HL-60 (cell line): Measurements from ENCODE around the gene KCNQ1.

Experiments
- DNase-seq, 2 experiments: peaks; one replicate each; pipeline ENCODE4 v3.0.0-alpha.2; 2010 to 2020; ENCODE audit warnings: low read depth in 1 of 2, low spot score in 1 of 2
- H3K27ac ChIP-seq: fragments of 250-450 bp; sonication (Bioruptor Pico); replicated peaks from 2 replicates; pipeline ENCODE4 v1.5.1; 2020; ENCODE audit warnings: mild to moderate bottlenecking, moderate library complexity
- H3K27me3 ChIP-seq: fragments of 250-450 bp; sonication (Bioruptor Pico); 2 replicates; pipeline ENCODE4 v1.5.1; 2021; ENCODE audit warnings: mild to moderate bottlenecking, moderate library complexity; ENCODE audit not compliant: insufficient read depth, poor library complexity, severe bottlenecking
- H3K4me3 ChIP-seq: replicated peaks from 2 replicates; pipeline ENCODE4 v1.5.1; 2011; ENCODE audit warnings: mild to moderate bottlenecking, control low read depth, low read length; ENCODE audit not compliant: insufficient read depth
- GABPA ChIP-seq: IDR thresholded peaks from 2 replicates; pipeline ENCODE4 v1.6.1; 2012; ENCODE audit warnings: low read depth
- POLR2AphosphoS5 ChIP-seq: IDR thresholded peaks from 2 replicates; pipeline ENCODE4 v1.6.1; 2012; ENCODE audit warnings: low read depth
- SPI1 ChIP-seq: IDR thresholded peaks from 2 replicates; pipeline ENCODE4 v1.6.1; 2012; ENCODE audit warnings: low read depth, mild to moderate bottlenecking, borderline replicate concordance
- TF ChIP-seq, protein P1 (sequence below): IDR thresholded peaks from 2 replicates; pipeline ENCODE4 v1.6.1; 2012; ENCODE audit warnings: low read depth; ENCODE audit not compliant: insufficient replicate concordance
- TF ChIP-seq, protein P2 (sequence below): IDR thresholded peaks from one replicate; pipeline ENCODE4 v1.5.1; 2011; ENCODE audit warnings: low read length, control low read depth, inconsistent platforms; ENCODE audit not compliant: insufficient read depth

The KCNQ1 gene

DNA sequence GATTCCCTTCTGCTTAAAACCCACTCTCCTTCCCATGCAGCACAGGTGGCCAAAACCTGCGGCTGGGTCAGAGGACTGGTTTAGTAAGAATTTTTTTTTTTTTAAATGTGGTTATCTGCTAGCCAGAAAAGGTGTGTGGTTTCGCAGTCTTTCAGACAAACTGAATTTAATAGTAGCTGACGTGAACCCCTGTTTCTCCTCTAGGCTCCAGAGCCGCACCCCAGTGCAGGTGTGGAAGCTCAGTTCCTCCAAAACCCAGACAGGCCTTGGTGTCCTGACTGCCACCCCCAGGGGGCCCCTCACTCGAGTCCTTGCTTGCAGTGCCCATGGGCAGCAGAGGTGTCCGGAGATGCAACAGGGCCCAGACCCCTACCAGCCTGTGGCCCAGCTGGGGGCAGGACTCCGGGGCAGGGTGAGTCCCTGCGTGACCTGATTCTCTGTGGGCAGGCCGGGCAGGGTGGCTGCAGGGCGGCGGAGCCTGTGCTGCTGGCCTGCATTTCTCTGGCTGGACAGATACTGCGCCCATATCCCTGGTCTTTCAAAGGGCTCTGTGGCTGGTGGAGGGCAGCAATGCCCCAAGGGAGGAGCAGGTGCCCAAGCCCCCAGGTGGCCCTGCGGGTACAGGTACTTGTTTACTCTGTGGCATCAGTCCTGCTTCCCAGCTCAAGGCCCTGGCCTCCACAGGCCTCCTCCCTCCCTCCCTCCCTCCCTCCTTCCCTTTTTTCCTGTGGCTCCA lies 15.2 kb downstream of the KCNQ1 start:
- TF ChIP-seq SPI1 (no peak), GABPA (no peak), POLR2AphosphoS5 (no peak)
- TF ChIP-seq, protein P1, sequence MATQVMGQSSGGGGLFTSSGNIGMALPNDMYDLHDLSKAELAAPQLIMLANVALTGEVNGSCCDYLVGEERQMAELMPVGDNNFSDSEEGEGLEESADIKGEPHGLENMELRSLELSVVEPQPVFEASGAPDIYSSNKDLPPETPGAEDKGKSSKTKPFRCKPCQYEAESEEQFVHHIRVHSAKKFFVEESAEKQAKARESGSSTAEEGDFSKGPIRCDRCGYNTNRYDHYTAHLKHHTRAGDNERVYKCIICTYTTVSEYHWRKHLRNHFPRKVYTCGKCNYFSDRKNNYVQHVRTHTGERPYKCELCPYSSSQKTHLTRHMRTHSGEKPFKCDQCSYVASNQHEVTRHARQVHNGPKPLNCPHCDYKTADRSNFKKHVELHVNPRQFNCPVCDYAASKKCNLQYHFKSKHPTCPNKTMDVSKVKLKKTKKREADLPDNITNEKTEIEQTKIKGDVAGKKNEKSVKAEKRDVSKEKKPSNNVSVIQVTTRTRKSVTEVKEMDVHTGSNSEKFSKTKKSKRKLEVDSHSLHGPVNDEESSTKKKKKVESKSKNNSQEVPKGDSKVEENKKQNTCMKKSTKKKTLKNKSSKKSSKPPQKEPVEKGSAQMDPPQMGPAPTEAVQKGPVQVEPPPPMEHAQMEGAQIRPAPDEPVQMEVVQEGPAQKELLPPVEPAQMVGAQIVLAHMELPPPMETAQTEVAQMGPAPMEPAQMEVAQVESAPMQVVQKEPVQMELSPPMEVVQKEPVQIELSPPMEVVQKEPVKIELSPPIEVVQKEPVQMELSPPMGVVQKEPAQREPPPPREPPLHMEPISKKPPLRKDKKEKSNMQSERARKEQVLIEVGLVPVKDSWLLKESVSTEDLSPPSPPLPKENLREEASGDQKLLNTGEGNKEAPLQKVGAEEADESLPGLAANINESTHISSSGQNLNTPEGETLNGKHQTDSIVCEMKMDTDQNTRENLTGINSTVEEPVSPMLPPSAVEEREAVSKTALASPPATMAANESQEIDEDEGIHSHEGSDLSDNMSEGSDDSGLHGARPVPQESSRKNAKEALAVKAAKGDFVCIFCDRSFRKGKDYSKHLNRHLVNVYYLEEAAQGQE: no peak
- TF ChIP-seq, protein P2, sequence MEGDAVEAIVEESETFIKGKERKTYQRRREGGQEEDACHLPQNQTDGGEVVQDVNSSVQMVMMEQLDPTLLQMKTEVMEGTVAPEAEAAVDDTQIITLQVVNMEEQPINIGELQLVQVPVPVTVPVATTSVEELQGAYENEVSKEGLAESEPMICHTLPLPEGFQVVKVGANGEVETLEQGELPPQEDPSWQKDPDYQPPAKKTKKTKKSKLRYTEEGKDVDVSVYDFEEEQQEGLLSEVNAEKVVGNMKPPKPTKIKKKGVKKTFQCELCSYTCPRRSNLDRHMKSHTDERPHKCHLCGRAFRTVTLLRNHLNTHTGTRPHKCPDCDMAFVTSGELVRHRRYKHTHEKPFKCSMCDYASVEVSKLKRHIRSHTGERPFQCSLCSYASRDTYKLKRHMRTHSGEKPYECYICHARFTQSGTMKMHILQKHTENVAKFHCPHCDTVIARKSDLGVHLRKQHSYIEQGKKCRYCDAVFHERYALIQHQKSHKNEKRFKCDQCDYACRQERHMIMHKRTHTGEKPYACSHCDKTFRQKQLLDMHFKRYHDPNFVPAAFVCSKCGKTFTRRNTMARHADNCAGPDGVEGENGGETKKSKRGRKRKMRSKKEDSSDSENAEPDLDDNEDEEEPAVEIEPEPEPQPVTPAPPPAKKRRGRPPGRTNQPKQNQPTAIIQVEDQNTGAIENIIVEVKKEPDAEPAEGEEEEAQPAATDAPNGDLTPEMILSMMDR: no peak
- no peak overlapping the region for H3K27ac ChIP-seq

DNA sequence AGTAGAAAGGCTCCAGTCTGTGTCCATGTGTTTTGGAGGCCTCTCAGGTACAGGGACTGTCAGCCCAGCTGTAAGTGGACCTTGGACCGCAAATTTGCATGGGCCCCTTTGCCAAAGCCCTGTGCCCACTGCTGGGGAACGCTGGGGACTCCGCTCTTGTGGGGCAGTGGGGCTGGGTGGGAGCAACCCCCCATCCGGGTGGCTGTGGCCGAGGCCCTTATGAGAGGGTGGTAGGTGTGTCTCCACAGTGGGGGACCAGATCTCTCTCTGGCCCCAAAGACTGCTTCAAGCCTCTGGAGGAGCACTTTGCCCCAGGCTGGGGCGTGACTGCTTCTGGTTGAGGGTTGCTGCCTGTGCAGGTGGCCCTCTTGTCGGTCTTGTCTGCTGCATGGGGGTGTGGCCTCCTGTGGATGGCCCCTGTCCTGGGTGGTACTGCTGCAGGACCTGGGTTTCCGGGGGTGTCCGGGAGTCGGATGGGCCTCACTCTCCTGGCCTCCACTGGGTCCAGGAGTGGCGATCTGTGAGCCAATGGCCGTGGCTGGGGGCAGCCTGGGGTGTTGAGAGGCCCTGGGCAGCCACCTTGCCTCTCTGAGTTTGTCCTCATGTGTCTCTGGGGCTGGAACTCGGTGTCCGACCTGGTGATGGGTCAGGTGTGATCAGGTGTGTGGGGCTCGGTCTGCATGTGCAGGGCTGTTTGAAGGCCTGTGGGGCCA lies 15.9 kb downstream of the KCNQ1 start:
- H3K27me3 ChIP-seq: peaks cover 4% of the 10 kb centered on the region
- no peak overlapping the region for H3K4me3 ChIP-seq
- no peak for DNase-seq
- H3K27ac ChIP-seq: no peak overlapping the region
- TF ChIP-seq GABPA (no peak), POLR2AphosphoS5 (no peak), SPI1 (no peak)
- TF ChIP-seq, protein P2: no peak
- TF ChIP-seq, protein P1: no peak

More for the DNA sequence above, 15.2 kb downstream of the KCNQ1 start:
- DNase-seq: no peak
- peaks cover 4% of the 10 kb centered on the region for H3K27me3 ChIP-seq
- H3K4me3 ChIP-seq: no peak overlapping the region

DNA sequence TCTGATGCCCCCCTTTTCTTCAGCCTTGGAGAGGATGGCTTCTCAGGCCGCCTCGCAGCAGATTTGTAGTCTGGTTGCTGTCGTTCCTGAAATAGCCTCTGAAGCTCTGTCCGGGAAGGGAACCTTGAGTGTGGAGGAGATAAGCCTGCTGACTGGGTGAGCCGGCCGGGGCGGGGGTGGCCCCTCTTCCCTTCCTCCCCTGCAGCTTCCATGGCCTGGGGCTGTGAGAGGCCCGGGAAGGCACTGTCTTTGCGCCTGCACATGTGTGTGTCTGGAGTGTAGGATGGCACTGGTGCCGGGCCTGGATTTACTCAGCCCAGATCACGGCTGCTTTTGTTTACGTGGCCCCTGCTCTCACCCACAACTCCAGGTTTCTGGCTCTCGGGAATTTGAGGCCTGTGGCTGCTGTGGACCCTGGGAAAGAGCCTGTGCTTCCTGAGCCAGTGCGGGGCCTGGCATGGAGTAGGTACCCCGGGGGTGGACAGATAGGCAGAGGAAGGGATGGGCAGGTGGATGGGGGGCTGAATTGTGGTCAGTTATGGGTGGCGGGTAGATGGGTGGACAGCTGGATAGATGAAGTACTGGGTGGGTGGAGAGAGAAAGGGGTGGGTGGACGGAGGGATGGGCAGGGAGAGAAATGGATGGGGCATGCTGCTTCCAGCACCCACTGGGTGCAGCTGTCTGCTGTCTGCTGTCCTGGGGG lies 16.6 kb downstream of the KCNQ1 start:
- H3K27me3 ChIP-seq: peaks cover 2% of the 10 kb centered on the region
- H3K27ac ChIP-seq: no peak overlapping the region
- TF ChIP-seq, protein P2: no peak
- TF ChIP-seq GABPA (no peak), SPI1 (no peak), POLR2AphosphoS5 (no peak)
- TF ChIP-seq, protein P1: no peak
- no peak for DNase-seq
- H3K4me3 ChIP-seq: no peak overlapping the region
